Activated naive CD8-positive, alpha-beta T cell treated with anti-CD3 and anti-CD28 coated beads, Interleukin-2, amount 50 U/mL, for 16 hours (primary cell): ENCODE data around the gene RTP5.
"Not testable (repeated sequence)": the region's sequence is repeated elsewhere in the genome, so short reads cannot be mapped to it uniquely, and the experiment has no call there.

Source experiments
- DNase-seq: peaks from one replicate; pipeline ENCODE4 v3.0.0-alpha.2; 2020; ENCODE audit warnings: low read depth, low spot score

The RTP5 gene

GRCh38 chr2:241922816-241923601 is 53.5 kb downstream of the RTP5 start:
- not testable (repeated sequence) for DNase-seq
